K562 (cell line): ENCODE data around the gene GUCY2F.

ENCODE experiments used
- CGGBP1 ChIP-seq: fragments of 250-450 bp; sonication (Bioruptor Pico); IDR thresholded peaks from 2 replicates; pipeline ENCODE4 v1.9.0; 2021; ENCODE audit warnings: mild to moderate bottlenecking
- CHD2 ChIP-seq: IDR thresholded peaks from 2 replicates; pipeline ENCODE4 v1.6.1; 2011; ENCODE audit warnings: low read depth, low read length
- CREB1 ChIP-seq, 2 experiments: sonication (generic) in 1 of 2; formaldehyde crosslinking in 1 of 2; IDR thresholded peaks; 2 replicates each; pipeline versions ENCODE4 v1.6.1 to v1.8.0; 2012 to 2022; ENCODE audit warnings: inconsistent platforms in 1 of 2, mild to moderate bottlenecking in 1 of 2, missing genetic modification reagents in 1 of 2, moderate library complexity in 1 of 2
- CTCF ChIP-seq, 3 experiments: IDR thresholded peaks in 2 of 3; conservative IDR thresholded peaks in 1 of 3; 2 replicates each; pipeline ENCODE4 v1.5.1; 2011 to 2012; ENCODE audit warnings: low read length in 3 of 3, mild to moderate bottlenecking in 3 of 3, control low read depth in 2 of 3, improper control_type of control experiment in 1 of 3, inconsistent platforms in 1 of 3, low read depth in 1 of 3, mixed read lengths in 1 of 3, moderate library complexity in 1 of 3; ENCODE audit not compliant: insufficient read depth in 2 of 3
- EP300 ChIP-seq: IDR thresholded peaks from 2 replicates; pipeline ENCODE4 v1.6.1; 2012; ENCODE audit warnings: low read length, improper control_type of control experiment
- GABPB1 ChIP-seq: sonication (generic); formaldehyde crosslinking; IDR thresholded peaks from 2 replicates; pipeline ENCODE4 v1.8.0; 2022; ENCODE audit warnings: mild to moderate bottlenecking, missing genetic modification reagents
- PATZ1 ChIP-seq: fragments of 250-450 bp; sonication (Bioruptor Pico); IDR thresholded peaks from 2 replicates; pipeline ENCODE4 v1.5.0; 2020; ENCODE audit warnings: mild to moderate bottlenecking, borderline replicate concordance
- POLR2A ChIP-seq: fragments of 450-650 bp; conservative IDR thresholded peaks from 2 replicates; pipeline ENCODE4 v1.6.1; 2016
- SAFB ChIP-seq: fragments of 200-400 bp; formaldehyde crosslinking; IDR thresholded peaks from 2 replicates; pipeline ENCODE4 v1.6.1; 2017; ENCODE audit warnings: low read depth, low read length, borderline replicate concordance
- SNAPC5 ChIP-seq: fragments of 250-450 bp; sonication (Bioruptor Pico); IDR thresholded peaks from 2 replicates; pipeline ENCODE4 v1.8.0; 2021; ENCODE audit warnings: moderate library complexity, mild to moderate bottlenecking, inconsistent platforms
- ZBTB1 ChIP-seq: sonication (generic); formaldehyde crosslinking; IDR thresholded peaks from 2 replicates; pipeline ENCODE4 v1.8.1; 2023; ENCODE audit warnings: missing genetic modification reagents, low read depth, mild to moderate bottlenecking, borderline replicate concordance
- ZFPM2 ChIP-seq: fragments of 250-450 bp; sonication (Bioruptor Pico); IDR thresholded peaks from 2 replicates; pipeline ENCODE4 v1.5.1; 2022; ENCODE audit warnings: mild to moderate bottlenecking
- ZNF274 ChIP-seq: IDR thresholded peaks from 2 replicates; pipeline ENCODE4 v1.6.1; 2011; ENCODE audit warnings: low read depth, mild to moderate bottlenecking, low read length, moderate library complexity, borderline replicate concordance

GRCh38 chrX:109448282-109448938, 33.5 kb downstream of the GUCY2F start:
- TF ChIP-seq ZNF274 (no peak), ZBTB1 (no peak), CGGBP1 (CRISPR knock-in tag) (no peak), EP300 (no peak), CTCF (IDR thresholded peaks at IDR 0.05 in 2 of 3, conservative IDR thresholded peaks at IDR 0.05 in 1 of 3; ENCODE audit: insufficient read depth in 2 of 3, low read depth in 1 of 3, low read length in 3 of 3) (no peak), PATZ1 (CRISPR knock-in tag) (no peak), GABPB1 (no peak), CREB1 (IDR thresholded peaks at IDR 0.05) (no peak), CREB1 (CRISPR knock-in tag; IDR thresholded peaks at IDR 0.05) (no peak), POLR2A (no peak), SNAPC5 (CRISPR knock-in tag) (no peak), ZFPM2 (CRISPR knock-in tag) (no peak), CHD2 (no peak), SAFB (no peak)
